Keratinocyte (primary cell): Measurements from ENCODE around the gene TMEM247.

Experiments
- EZH2 ChIP-seq: IDR thresholded peaks from one replicate; pipeline ENCODE4 v1.6.1; 2012; ENCODE audit warnings: inconsistent platforms, mild to moderate bottlenecking, low read length, moderate library complexity
- TF ChIP-seq, protein P1 (sequence below), 3 experiments: IDR thresholded peaks in 1 of 3; conservative IDR thresholded peaks in 1 of 3; optimal IDR thresholded peaks in 1 of 3; 2 replicates in 2 of 3; 3 replicates in 1 of 3; pipeline versions ENCODE3 to v1.5.1; 2011; ENCODE audit warnings: low read length in 3 of 3, mild to moderate bottlenecking in 3 of 3, moderate library complexity in 2 of 3, control low read depth in 1 of 3, inconsistent platforms in 1 of 3; ENCODE audit not compliant: insufficient read depth in 2 of 3; ENCODE audit errors: extremely low read depth in 1 of 3

DNA sequence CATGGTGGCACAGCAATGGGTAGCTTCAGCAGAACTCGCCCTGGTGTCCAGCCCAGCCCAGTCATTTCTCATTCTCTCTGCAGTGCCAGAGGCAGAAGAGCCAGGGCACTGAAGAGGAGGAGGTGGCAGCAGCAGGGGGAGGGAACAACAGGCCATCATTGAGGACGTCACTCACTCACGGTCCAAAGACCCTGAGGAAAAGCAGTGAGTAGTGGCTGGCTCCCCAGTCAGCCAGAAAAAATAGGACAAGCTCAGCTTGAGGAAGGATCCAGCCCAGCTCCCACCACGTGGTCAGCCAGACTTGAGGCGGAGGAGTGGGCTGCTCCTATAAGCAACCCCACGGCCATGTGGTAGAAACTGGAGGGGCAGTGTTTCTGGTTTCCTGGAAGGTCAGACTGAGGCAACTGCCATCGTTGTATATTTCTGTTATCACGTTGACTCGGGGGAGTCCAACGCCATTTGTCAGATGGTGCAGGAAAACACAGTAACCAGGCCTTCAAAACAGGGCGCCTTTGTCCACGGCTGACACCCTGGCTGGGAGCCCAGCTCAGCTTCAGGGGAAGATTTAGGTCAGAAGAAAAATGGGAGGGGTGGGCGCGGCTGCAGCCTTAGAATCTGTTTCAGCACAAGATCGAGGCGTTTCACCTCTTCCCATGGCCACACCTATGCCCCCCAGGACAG, 19.0 kb upstream of the TMEM247 start:
- TF ChIP-seq, protein P1, sequence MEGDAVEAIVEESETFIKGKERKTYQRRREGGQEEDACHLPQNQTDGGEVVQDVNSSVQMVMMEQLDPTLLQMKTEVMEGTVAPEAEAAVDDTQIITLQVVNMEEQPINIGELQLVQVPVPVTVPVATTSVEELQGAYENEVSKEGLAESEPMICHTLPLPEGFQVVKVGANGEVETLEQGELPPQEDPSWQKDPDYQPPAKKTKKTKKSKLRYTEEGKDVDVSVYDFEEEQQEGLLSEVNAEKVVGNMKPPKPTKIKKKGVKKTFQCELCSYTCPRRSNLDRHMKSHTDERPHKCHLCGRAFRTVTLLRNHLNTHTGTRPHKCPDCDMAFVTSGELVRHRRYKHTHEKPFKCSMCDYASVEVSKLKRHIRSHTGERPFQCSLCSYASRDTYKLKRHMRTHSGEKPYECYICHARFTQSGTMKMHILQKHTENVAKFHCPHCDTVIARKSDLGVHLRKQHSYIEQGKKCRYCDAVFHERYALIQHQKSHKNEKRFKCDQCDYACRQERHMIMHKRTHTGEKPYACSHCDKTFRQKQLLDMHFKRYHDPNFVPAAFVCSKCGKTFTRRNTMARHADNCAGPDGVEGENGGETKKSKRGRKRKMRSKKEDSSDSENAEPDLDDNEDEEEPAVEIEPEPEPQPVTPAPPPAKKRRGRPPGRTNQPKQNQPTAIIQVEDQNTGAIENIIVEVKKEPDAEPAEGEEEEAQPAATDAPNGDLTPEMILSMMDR (optimal IDR thresholded peaks at IDR 0.05 in 1 of 3, IDR thresholded peaks at IDR 0.05 in 1 of 3, conservative IDR thresholded peaks at IDR 0.05 in 1 of 3; ENCODE audit: extremely low read depth in 1 of 3, insufficient read depth in 2 of 3, low read length in 3 of 3), result no peak
- no peak for TF ChIP-seq EZH2
